AG04449 (cell line): Measurements from ENCODE around the gene DIO3.

Source experiments
- CTCF ChIA-PET: fragments of 350-600 bp; formaldehyde crosslinking; extraction: SDS; loops from one replicate; lab custom pipeline; 2021; ENCODE audit warnings: antibody characterized with exemption; lab: Yijun Ruan, JAX
- POLR2A ChIA-PET: fragments of 400-600, 350-600 bp; formaldehyde crosslinking; extraction: SDS; loops from one replicate; lab custom pipeline; 2020; ENCODE audit warnings: antibody characterized with exemption, inconsistent platforms; lab: Yijun Ruan, JAX
- DNase-seq: peaks from one replicate; pipeline ENCODE4 v3.0.0-alpha.2; 2010; ENCODE audit warnings: low read depth, low spot score
- H3K4me3 ChIP-seq: 2 replicates; pipeline ENCODE4 v1.5.1; 2011; ENCODE audit warnings: low read depth, mild to moderate bottlenecking, control low read depth, low read length
- CTCF ChIP-seq: IDR thresholded peaks from one replicate; pipeline ENCODE4 v1.5.1; 2011; ENCODE audit warnings: mild to moderate bottlenecking, moderate library complexity, low read length, control low read depth, inconsistent platforms; ENCODE audit not compliant: insufficient read depth; ENCODE audit errors: missing control alignments

Gene DIO3

DNA sequence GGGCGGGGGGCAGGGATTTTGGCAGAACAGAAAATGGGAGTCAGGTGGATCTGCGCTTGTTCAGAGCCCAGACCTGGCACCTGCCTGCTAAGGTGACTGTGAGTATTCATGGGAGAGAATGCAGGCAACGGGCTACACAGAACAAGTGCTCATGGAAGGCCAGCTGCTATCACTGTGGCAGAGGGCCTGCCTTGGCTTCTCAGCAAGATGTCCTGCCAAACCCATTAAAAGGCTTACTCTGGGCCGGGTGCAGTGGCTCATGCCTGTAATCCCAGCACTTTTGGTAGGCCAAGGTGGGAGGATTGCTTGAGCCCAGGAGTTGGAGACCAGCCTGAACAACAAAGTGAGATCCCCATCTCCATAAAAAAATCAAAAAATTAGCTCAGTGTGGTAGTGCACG, 21.0 kb downstream of the DIO3 start:
- ChIA-PET CTCF (no interaction called here), POLR2A (no interaction called here)
- DNase-seq, result no peak
- no peak for TF ChIP-seq CTCF
- H3K4me3 ChIP-seq, result no peak overlapping the region

DNA sequence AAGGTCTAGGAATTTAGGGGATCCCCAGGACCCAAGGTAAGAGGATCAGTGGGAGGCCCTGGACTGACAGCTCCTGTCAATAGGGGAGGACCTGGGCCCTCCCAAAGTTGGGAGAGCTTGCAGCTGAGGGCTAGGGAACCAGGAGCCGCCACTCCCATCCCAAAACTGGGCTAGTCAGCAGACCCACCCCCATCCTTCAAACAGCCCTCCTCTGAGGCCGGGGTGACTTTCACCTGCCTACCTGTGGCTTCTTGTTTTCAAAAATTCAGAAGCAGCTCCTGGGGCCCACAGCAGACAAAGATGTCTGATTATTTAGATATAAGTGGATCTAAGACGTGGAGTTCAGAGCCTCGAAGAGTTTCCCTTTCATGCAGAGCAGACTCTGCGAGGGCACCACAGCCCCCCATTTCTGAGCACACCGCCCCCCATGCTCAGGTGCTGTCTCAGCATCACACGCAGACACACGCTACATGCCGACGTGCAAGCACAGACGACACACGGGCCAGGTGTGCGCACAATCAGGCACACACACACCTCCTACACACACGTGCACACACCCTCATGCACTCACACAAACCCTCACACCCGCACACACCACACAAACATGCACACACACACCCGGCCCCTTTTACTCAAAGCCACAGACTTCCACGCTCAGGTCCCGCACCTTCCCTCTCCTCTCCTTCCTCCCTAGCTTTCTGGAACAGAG, 21.9 kb downstream of the DIO3 start:
- no peak for TF ChIP-seq CTCF
- POLR2A ChIA-PET, result no interaction called here
- DNase-seq, result no peak
- no peak overlapping the region for H3K4me3 ChIP-seq
- CTCF ChIA-PET, result no interaction called here

DNA sequence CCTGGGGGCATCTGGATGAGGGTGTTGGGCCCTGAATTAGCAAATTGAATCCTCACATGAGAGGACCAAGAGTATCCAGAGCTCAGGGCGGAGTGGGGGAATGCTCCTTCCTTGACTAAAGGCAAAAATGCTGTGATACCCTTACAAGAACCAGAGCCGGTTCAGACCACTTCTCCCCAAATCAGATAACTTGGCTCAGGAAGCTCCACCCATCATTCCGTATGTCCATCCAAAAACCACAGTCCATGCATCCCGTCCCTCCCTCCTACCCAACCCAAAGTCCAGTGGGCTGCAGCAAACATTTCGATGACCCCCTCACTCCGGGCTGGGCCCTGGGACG, 22.4 kb downstream of the DIO3 start:
- TF ChIP-seq CTCF, result no peak
- no peak overlapping the region for H3K4me3 ChIP-seq
- ChIA-PET POLR2A (no interaction called here), CTCF (no interaction called here)
- no peak for DNase-seq

- peak; percentile 1 for DNase-seq
- peak overlapping the region; percentile 44 for H3K4me3 ChIP-seq
- CTCF ChIA-PET, result no interaction called here
- POLR2A ChIA-PET, result no interaction called here
- no peak for TF ChIP-seq CTCF
These were observed 23.0 kb downstream of the DIO3 start for GRCh38 chr14:101584055-101584859.

DNA sequence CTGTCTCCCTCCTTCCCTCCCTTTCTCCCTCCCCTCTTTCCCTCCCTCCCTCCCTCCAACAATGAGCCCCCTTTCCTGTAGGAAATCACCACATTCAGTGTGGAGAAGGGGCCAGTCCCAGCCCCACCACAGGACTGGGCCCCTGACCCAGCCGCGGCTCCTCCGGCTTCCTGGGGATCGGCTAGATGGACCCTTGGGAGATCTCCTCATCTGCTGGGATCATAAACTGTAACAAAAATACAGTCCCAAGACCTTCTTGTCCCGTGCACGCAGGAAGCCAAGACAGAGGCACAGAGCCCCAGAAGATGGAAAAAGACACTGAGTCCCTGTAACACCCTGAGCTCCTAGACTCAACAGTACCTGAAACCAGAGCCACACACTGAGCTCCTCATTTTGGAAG, 23.9 kb downstream of the DIO3 start:
- ChIA-PET POLR2A (no interaction called here), CTCF (interaction anchor here (0.9 kb wide), 1 partner anchor 14 kb away, joined by 3 read pairs; no protein-coding TSS in a partner anchor)
- DNase-seq, result no peak
- no peak overlapping the region for H3K4me3 ChIP-seq
- TF ChIP-seq CTCF, result no peak
